ENCODE results near the gene IL13.

Gene IL13

GRCh38 chr5:132669455-132669820 lies 11.5 kb downstream of the IL13 start:
- no peak overlapping the region for H3K4me3 ChIP-seq (ENCODE audit: control insufficient read depth, low read depth, low read length)
- TF ChIP-seq, protein P1, sequence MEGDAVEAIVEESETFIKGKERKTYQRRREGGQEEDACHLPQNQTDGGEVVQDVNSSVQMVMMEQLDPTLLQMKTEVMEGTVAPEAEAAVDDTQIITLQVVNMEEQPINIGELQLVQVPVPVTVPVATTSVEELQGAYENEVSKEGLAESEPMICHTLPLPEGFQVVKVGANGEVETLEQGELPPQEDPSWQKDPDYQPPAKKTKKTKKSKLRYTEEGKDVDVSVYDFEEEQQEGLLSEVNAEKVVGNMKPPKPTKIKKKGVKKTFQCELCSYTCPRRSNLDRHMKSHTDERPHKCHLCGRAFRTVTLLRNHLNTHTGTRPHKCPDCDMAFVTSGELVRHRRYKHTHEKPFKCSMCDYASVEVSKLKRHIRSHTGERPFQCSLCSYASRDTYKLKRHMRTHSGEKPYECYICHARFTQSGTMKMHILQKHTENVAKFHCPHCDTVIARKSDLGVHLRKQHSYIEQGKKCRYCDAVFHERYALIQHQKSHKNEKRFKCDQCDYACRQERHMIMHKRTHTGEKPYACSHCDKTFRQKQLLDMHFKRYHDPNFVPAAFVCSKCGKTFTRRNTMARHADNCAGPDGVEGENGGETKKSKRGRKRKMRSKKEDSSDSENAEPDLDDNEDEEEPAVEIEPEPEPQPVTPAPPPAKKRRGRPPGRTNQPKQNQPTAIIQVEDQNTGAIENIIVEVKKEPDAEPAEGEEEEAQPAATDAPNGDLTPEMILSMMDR (IDR thresholded peaks at IDR 0.05; ENCODE audit: control insufficient read depth, insufficient read depth, low read depth, low read length, missing control alignments), result no peak
- no peak for DNase-seq (ENCODE audit: low read depth)

GRCh38 chr5:132669966-132670882 lies 12.3 kb downstream of the IL13 start:
- TF ChIP-seq, protein P1 (IDR thresholded peaks at IDR 0.05; ENCODE audit: control insufficient read depth, insufficient read depth, low read depth, low read length, missing control alignments), result no peak
- H3K4me3 ChIP-seq (ENCODE audit: control insufficient read depth, low read depth, low read length), result no peak overlapping the region
- DNase-seq (ENCODE audit: low read depth), result no peak

- no peak for DNase-seq (ENCODE audit: low read depth)
- TF ChIP-seq, protein P1 (IDR thresholded peaks at IDR 0.05; ENCODE audit: control insufficient read depth, insufficient read depth, low read depth, low read length, missing control alignments), result no peak
- no peak overlapping the region for H3K4me3 ChIP-seq (ENCODE audit: control insufficient read depth, low read depth, low read length)
These were observed 13.0 kb downstream of the IL13 start for GRCh38 chr5:132671000-132671399.

DNA sequence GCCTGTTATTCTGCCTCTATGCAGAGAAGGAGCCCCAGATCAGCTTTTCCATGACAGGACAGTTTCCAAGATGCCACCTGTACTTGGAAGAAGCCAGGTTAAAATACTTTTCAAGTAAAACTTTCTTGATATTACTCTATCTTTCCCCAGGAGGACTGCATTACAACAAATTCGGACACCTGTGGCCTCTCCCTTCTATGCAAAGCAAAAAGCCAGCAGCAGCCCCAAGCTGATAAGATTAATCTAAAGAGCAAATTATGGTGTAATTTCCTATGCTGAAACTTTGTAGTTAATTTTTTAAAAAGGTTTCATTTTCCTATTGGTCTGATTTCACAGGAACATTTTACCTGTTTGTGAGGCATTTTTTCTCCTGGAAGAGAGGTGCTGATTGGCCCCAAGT lies 15.5 kb downstream of the IL13 start:
- H3K4me3 ChIP-seq (ENCODE audit: control insufficient read depth, low read depth, low read length), result no peak overlapping the region
- TF ChIP-seq, protein P1 (IDR thresholded peaks at IDR 0.05; ENCODE audit: control insufficient read depth, insufficient read depth, low read depth, low read length, missing control alignments), result no peak
- no peak for DNase-seq (ENCODE audit: low read depth)

- TF ChIP-seq, protein P1 (IDR thresholded peaks at IDR 0.05; ENCODE audit: control insufficient read depth, insufficient read depth, low read depth, low read length, missing control alignments), result no peak
- peak within 1 kb of the TSS; percentile 42 for H3K4me3 ChIP-seq (ENCODE audit: control insufficient read depth, low read depth, low read length)
- no peak for DNase-seq (ENCODE audit: low read depth)
These were observed 16.1 kb downstream of the IL13 start, which contains the start of gene IL4 for GRCh38 chr5:132673939-132674630. Gene IL4, plus strand, starts transcription at chr5:132673989. Its CDS starts 62 bp downstream, at chr5:132674051.

DNA sequence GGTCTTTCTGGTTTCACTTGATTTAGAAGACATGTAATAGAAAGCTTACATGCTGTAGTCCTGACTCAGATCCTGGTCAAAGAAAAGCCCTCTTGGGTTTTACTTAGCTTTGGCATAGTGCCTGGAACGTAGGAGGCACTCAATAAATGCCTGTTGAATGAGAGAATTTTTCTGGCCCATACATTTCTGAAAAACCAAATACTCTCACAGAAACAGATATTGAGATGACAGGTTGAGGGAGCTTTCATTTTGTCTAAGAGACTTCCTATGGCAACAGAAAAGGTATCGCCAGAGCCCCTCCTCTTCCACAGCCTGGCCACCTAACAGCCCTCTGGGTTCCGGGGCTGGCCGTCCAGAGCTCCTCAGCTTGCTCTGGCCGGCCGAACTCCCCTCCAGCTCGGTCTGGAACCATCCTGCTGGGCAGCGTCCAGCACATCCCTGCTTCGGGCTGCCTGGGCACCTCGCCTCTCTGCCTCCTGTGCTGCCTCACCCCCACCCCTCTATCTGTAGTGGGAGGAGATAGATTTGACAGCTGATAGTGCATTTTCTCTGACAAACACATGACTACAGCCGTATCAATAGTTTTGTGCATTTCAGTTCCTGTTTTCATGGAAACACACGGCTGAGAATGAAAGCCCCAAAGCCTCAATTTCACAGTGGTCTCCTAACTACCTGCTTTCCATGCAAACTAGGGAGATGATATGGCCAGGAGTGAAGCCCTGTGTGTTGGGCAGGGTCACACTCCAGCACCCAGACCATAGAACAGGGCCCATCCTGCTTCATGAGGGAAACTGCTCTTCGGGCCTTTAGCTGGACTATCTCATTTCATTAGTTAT lies 16.9 kb downstream of the IL13 start:
- DNase-seq (ENCODE audit: low read depth), result peak; percentile 91
- TF ChIP-seq, protein P1 (IDR thresholded peaks at IDR 0.05; ENCODE audit: control insufficient read depth, insufficient read depth, low read depth, low read length, missing control alignments), result no peak
- peak overlapping the region; percentile 42 for H3K4me3 ChIP-seq (ENCODE audit: control insufficient read depth, low read depth, low read length)

Data from AG09309 (cell line).